Epithelial cell of esophagus (primary cell): Measurements from ENCODE around the gene TEX261.

Experiments
- DNase-seq: peaks from one replicate; pipeline ENCODE4 v3.0.0; 2010; ENCODE audit warnings: low read depth
- H3K4me3 ChIP-seq: 2 replicates; pipeline ENCODE4 v1.5.1; 2011; ENCODE audit warnings: mild to moderate bottlenecking, low read length, control low read depth
- TF ChIP-seq, protein P1 (sequence below): IDR thresholded peaks from 2 replicates; pipeline ENCODE4 v1.5.1; 2011; ENCODE audit warnings: low read depth, mild to moderate bottlenecking, low read length, control low read depth, inconsistent platforms; ENCODE audit not compliant: insufficient read depth; ENCODE audit errors: missing control alignments

Gene TEX261

DNA sequence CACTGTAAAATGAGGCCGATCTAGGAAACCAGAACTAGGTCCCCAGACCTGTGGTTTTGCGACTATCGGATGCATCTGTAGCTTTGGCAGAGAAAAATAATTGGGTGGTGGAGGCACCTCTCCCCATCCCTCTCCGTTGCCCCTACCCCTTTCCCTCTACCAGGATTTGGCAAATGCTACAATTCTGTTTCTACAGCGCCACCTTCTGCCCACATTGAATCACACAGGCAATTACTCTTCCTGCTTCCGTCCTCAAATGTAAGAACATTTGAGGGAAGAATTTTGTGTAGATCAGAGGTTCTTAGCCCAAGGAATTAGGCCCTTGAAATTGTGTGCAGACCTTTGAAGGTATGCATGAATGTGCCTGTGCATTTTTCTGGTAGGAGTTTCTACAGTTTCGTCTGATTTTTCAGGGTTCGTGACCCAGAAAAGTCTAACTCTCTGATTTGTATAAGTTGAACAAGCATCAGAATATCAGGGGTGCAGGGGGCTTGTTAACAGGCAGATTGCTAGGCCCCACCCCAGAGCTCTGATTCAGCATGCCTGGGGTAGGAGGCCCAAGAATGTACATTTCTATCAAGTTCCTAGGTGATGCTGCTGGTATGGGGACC is 47.7 kb downstream of the TEX261 start:
- TF ChIP-seq, protein P1, sequence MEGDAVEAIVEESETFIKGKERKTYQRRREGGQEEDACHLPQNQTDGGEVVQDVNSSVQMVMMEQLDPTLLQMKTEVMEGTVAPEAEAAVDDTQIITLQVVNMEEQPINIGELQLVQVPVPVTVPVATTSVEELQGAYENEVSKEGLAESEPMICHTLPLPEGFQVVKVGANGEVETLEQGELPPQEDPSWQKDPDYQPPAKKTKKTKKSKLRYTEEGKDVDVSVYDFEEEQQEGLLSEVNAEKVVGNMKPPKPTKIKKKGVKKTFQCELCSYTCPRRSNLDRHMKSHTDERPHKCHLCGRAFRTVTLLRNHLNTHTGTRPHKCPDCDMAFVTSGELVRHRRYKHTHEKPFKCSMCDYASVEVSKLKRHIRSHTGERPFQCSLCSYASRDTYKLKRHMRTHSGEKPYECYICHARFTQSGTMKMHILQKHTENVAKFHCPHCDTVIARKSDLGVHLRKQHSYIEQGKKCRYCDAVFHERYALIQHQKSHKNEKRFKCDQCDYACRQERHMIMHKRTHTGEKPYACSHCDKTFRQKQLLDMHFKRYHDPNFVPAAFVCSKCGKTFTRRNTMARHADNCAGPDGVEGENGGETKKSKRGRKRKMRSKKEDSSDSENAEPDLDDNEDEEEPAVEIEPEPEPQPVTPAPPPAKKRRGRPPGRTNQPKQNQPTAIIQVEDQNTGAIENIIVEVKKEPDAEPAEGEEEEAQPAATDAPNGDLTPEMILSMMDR, result peak; percentile 88
- H3K4me3 ChIP-seq, result no peak overlapping the region
- DNase-seq, result peak; percentile 71

DNA sequence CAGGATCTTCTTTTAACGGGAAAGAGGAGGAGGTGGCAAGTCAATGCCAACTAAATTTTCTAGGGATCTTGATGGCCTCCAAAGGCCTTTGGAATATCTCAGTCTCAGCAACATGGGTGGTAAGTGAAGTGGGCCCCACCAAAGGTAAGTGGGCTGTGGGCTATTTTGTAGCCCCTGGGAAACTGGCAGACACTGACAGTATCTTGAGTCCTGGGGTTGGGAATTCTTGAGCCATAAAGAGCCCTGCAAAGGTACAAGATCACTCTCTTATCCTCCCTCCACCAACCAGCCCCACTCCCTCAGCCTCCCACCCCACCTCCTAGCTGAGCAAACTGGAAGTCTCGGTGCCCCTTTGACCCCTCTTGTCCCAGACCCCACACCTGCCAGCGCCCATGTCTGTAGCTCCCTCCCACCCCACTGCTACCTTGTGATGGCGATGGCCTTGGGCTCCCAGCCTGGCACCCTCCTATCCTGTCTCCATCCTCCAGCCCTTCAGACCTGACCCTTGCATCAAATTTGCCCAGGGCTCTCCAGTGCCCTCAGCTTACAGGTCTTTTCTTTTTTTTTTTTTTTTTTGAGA is 50.5 kb downstream of the TEX261 start:
- no peak for DNase-seq
- H3K4me3 ChIP-seq, result no peak overlapping the region
- TF ChIP-seq, protein P1, result no peak

DNA sequence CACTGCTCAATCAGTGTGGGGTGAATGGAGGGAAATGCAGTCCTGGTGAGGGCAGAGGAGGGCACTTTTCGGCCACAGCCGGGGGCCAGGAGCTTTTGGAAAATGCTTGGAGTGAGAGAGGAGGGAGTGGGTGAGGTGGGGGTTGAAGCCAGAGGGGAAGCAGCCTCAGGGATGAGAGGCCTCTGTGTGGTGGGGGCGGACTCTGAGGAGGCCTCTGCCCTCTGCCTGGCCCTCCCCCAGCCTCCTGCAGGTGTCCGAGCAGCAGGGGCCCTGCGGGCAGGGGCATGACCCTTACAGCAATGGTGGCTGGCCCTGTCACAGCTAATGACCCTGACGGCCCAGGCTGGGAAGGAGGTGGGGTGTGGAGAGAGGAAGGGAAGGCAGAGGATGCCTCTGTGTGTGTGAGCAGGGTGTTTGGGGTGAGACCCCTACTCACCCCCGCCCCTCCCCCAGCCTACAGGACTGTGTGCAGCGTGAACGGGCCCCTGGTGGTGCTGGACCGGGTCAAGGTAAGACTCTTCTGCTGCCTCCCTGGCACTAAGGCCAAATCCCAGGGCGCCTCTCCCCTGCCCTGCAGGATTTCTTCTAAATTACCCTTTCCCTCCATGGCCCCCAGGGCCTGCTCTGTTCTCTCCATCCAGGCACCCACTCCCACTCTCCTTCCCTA is 51.3 kb downstream of the TEX261 start:
- DNase-seq, result no peak
- TF ChIP-seq, protein P1, result no peak
- H3K4me3 ChIP-seq, result no peak overlapping the region

DNA sequence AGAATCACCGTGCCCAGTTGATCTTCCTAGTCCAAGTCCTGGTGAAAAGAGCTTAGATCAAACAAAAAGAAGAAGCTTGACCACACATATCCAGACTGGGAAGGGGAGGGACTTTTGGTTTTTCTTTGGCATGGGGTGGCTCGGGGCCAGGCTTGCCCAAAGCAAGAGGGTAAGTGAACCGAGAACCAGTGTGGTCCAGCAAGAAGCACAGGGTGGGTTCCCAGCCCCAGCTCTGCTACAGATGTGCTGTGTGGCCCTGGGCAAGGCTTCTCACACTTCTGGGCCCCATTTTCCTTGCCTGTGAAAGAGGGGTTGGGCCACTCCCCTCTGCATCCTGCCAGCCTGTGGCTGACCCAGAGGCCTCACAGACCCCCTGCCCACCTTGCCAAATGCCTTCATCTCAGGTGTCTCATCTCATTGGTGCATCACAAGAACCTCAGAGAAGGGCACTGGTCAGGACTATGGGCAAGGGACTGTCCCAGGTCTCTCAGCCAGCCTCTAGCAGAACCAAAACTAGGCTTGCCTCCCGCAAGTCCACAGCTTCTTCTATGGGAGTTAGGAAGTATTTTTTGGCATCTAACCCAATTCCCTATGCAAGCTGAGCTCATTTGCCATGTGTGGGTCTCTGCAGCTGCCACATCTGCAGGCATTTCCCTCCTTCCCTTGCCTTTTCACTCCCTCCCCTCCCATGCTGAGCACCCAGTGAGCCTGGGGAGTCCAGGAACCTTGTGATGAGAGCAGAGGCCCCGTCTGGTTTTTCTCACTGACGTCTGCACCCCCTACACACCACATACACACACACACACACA is 52.1 kb downstream of the TEX261 start:
- TF ChIP-seq, protein P1, result no peak
- H3K4me3 ChIP-seq, result no peak overlapping the region
- no peak for DNase-seq

DNA sequence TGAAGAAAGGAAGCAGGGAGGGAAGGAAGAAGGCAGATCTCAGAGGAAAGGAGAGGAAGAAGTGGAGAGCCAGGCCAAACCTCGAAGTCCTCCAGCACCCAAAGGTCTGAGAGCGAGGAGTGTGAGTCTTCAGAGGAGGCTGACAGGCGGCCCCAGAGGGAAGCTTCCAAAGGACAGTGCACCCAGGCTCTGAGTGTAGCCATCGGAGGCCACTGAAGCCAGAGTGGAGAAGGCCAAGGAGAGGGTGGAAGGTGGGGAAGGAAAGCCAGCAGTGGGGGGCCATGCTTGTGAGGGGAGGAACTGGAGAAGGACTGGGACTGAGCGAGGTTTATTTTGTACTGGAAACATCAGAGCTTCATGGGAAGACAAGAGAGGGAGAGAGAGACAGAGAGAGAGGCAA is 53.0 kb downstream of the TEX261 start:
- TF ChIP-seq, protein P1, result no peak
- DNase-seq, result no peak
- no peak overlapping the region for H3K4me3 ChIP-seq

DNA sequence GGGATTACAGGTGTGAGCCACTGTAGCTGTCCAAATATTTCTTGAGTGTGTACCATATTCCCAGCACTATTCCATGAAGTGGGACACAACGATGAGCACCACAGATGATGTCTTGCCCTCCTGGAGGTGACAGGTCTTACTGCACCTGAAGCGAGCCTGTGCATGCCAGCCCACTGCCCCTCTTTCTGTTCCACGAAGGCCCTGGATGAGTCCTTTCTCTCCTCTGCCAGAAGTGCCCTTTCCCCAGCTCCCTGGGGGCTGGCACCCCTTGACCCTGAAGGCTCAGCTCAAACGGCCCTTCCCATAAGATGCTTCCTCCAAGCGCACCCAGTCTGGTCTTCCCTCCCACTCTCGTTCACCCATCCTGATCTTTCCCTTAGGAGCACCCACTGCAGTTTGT is 53.5 kb downstream of the TEX261 start:
- no peak overlapping the region for H3K4me3 ChIP-seq
- TF ChIP-seq, protein P1, result no peak
- DNase-seq, result no peak
